Fibroblast of the aortic adventitia (primary cell): ENCODE data around the gene ELAVL2. TPM values are rescaled to one million over a fixed set of nuclear protein-coding genes. Genes with fewer than 3 reads are reported as not detected.

ENCODE experiments used
- DNase-seq: peaks from one replicate; pipeline ENCODE4 v3.0.0-alpha.2; 2010; ENCODE audit warnings: low read depth
- H3K4me3 ChIP-seq: 2 replicates; pipeline ENCODE4 v1.5.1; 2011; ENCODE audit warnings: low read depth, mild to moderate bottlenecking, control low read depth, low read length, moderate library complexity
- CTCF ChIP-seq: IDR thresholded peaks from 2 replicates; pipeline ENCODE4 v1.5.1; 2011; ENCODE audit warnings: mild to moderate bottlenecking, low read length, control low read depth, inconsistent platforms; ENCODE audit not compliant: insufficient read depth
- total RNA-seq: library from RNA; depleted of rRNA; stranded (reverse); fragments of >200 nt; gene quantifications from 2 replicates; pipeline ENCODE4 v1.2.3, GENCODE V29; 2012; ENCODE audit warnings: low replicate concordance

The ELAVL2 gene
- total RNA-seq, 1 donor: 0.81 TPM

- no peak for DNase-seq
- no peak overlapping the region for H3K4me3 ChIP-seq
- TF ChIP-seq CTCF: no peak
Observed at GRCh38 chr9:23842565-23843129, 16.6 kb upstream of the ELAVL2 start.

DNA sequence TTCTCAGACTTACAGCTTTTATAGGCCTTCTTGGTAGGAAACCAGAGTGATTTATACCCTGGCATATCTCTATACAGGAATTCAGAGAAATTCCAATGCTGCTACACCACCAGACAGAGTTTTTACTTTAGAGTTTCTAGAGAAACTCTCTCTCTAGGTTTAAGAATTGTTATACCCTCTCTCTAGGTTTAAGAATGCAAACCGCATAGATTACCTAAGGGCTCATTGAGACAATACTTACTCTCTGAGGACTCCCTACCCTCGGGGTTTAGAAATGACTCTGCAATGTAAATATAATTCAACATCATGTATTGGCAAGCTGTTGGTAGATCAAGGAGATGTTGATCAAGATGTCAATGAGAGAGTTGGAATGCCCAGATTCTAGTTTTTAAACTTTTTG lies 15.3 kb upstream of the ELAVL2 start:
- DNase-seq: no peak
- no peak overlapping the region for H3K4me3 ChIP-seq
- no peak for TF ChIP-seq CTCF

DNA sequence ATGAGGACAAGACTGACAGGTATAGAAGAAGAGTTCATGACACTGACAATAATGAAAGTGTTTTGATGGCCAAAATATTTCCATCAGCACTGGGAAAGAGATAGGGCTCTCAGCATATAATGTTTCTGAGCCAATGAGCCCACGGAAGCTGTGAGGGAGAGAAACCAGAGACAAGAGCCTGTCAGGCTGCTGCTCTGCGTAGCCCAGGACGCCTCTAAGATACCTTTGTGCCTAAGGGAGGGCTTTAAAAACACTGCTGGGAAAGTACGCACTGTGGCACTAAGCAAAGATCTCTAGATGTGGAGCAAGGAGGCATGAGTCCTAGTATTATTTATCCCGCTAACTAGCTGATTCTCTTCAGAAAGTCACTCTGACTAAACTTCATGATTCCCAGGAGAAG lies 11.0 kb upstream of the ELAVL2 start:
- no peak overlapping the region for H3K4me3 ChIP-seq
- DNase-seq: no peak
- no peak for TF ChIP-seq CTCF

DNA sequence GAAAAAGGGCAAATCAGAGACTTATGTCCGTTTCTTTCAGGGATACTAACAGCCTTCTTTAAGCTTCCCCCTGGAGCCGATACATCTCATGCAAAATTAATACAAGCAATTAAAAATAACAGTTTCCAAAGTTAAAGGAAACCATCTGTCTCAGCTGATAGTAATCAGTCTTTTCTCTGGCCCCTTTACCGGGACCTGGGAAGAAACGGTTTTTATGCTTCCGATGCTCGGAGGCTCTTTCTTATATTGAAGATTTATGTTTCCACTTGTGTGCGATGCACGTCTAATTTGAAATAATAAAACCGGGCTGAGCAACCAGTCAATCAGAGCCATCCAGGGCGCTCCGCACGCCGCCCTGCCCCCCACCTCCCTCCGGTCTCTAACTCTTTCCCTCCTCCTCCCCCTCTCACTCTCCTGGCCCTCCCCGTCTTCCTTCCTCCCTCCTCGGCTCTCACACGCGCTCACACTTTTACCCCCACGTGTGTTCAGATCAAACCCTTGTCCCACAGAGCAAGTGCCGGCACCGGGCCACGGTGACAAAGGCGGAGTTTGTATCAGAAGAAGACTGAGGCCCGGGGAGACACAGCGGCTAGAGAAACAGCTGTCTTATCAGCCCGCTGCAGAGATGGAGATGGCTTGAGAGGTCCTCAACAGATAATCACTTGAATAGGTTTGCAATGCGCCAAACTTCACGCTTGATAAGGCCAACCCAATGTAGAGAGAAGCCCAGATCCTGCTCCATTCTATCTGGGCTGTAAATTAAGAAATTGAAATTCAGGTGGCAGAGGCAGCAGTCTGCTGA lies 5.1 kb upstream of the ELAVL2 start:
- H3K4me3 ChIP-seq: no peak overlapping the region
- no peak for TF ChIP-seq CTCF
- no peak for DNase-seq

DNA sequence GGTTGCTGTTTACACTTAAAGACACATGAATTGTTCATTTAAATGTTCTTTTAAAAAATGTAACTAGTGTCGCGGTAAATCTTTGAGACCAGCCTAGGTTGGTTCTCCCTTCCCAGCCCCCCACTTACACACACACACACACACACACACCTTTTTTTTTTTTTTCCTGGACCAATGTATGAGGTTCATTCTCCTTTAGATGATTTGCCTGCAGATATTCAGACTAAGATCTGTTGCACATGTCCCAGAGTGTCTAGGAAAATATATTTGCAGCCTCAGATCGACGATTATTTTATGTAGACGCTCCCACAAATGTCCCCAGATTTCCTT lies 4.4 kb upstream of the ELAVL2 start:
- no peak overlapping the region for H3K4me3 ChIP-seq
- TF ChIP-seq CTCF: no peak

GRCh38 chr9:23829580-23830475 lies 3.8 kb upstream of the ELAVL2 start:
- no peak overlapping the region for H3K4me3 ChIP-seq
- TF ChIP-seq CTCF: no peak
- peak; percentile 20 for DNase-seq

More for the DNA sequence above, 4.4 kb upstream of the ELAVL2 start:
- DNase-seq: no peak
